NK-92 (cell line): ENCODE results near the gene BARX2.

Experiments used
- DNase-seq: peaks from one replicate; lab custom pipeline; 2025; ENCODE audit not compliant: unreplicated experiment; lab: John Stamatoyannopoulos, UW

Gene BARX2

GRCh38 chr11:129396454-129396853, 20.8 kb downstream of the BARX2 start:
- no peak for DNase-seq

- DNase-seq: no peak
These were observed 26.8 kb downstream of the BARX2 start for GRCh38 chr11:129402206-129403171.

GRCh38 chr11:129404731-129405130, 29.1 kb downstream of the BARX2 start:
- DNase-seq: no peak

- DNase-seq: no peak
These were observed 33.3 kb downstream of the BARX2 start for GRCh38 chr11:129408865-129409444.

- DNase-seq: no peak
These were observed 34.8 kb downstream of the BARX2 start for GRCh38 chr11:129410395-129410960.

DNA sequence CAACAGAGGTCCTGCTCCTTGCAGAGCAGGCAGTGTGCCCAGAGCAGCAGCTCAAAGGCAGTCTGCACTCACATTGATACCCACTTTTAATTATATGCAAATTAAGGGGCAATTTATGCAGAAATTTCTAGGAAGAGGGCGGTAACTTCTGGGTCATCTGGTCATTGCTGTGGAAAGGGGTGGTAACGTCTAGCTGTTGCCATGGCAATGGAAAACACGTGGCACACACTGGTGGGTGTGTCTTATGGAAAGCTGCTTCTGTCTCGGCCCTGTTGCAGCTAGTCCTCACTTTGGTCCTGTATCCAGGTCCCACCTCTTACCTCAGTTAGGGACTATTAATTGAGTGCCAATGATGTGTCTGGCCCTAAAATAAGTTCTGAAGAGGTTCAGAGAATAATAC, 36.8 kb downstream of the BARX2 start:
- DNase-seq: no peak

- no peak for DNase-seq
These were observed 38.7 kb downstream of the BARX2 start for GRCh38 chr11:129414144-129414872.

GRCh38 chr11:129416080-129416820, 40.6 kb downstream of the BARX2 start:
- no peak for DNase-seq

GRCh38 chr11:129417458-129417857, 41.8 kb downstream of the BARX2 start:
- no peak for DNase-seq

DNA sequence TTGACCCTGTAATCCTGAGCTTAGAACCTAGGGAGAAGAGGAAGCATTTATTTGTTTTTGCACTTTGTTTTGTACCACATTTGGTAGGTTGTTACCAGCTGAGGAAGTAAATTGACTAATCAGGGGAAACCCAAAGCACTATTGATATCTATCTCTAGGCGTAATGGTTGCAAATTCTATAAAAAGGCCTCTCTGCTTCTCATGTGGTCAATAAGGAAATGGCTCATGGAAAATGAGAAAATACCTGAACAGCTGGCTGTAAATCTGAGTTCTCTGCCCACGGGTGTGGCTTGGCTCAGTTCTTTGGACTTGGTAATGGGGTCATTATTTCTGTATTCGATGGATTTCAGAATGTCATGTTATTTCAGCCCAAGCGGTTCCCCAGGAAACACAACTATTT, 42.4 kb downstream of the BARX2 start:
- no peak for DNase-seq

DNA sequence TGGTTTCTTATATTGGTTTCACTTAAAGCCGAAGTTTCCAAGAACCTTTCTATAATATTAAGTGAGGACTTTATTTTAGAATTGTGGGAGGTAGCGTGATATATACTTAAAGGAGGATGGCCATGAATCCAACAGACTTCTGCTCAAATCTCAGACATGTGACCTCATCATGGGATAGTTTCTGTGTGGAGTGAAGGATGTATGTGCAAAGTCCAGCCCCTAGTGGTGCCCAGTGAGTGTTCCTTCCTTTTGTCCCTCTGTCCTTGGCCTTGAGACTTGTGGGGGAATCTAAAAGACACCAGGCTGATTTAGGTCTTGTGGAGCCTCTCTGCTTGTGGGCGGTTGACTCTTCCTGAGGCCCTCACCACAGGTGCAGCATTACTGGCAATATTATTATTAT, 43.7 kb downstream of the BARX2 start:
- no peak for DNase-seq

- DNase-seq: no peak
These were observed 47.8 kb downstream of the BARX2 start for GRCh38 chr11:129423426-129423825.

- DNase-seq: no peak
These were observed 49.6 kb downstream of the BARX2 start for GRCh38 chr11:129425214-129425613.

DNA sequence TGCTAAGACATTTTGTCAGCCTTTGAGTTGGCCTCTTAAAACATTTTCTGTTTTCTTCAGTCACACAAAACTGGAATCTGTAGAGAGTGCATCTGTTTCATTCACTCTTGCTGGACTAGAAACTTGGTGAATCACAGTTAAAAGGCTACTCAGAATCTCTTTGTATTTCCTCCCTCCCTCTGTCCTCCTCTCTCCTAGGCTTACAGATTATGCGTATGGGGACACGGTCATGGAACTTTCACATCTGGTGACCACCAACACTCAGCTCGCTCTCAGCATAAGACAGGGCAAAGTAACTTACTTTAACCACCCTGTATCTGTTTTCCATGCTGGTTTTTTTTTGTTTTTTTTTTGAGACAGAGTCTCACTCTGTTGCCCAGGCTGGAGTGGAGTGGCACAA, 50.4 kb downstream of the BARX2 start:
- DNase-seq: no peak

GRCh38 chr11:129426776-129427175, 51.1 kb downstream of the BARX2 start:
- no peak for DNase-seq

DNA sequence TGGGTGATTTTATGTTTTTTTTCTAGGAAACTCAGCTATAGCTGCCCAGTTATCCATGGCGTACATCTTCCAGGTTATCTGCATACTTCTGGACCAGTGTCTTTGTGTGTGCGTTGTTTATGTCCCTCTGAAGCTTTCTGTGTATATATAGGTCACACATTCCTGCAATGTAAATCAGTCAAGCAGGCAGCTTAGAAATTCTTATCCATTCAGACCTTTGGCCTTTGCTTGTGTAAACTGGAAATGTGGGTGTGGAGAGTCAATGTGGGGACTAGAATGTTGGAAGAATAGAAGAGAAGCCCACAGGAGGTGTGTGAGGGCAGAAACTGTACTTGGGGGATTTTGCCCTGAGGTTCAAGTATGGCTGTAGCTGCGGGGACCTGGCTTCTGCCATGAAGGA, 51.7 kb downstream of the BARX2 start:
- no peak for DNase-seq

GRCh38 chr11:129427816-129428406, 52.3 kb downstream of the BARX2 start:
- no peak for DNase-seq

DNA sequence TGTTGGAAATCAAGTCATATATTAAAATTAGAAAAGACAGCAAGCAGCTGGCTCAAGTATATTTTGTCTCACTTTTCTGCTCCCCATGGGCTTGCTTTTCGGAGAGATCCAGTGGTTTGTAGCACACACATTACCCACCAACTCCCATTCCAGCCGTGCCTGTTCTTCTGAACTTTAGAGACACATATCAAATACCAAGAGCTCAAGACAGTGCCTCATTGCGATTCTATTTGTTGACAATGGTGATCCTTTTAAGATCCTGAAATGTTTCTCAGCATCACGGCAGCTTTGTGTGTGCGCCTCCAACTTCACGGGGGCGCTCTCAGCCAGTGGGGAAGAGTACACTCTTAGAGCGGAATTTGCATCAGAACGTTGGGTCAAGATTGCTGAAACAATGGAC, 52.9 kb downstream of the BARX2 start:
- no peak for DNase-seq

GRCh38 chr11:129434641-129435498, 59.2 kb downstream of the BARX2 start:
- no peak for DNase-seq
